ENCODE data around the gene ATP6AP1.

GRCh38 chrX:154401918-154402621 is 26.4 kb upstream of the ATP6AP1 start:
- TF ChIP-seq CTCF (IDR thresholded peaks at IDR 0.05): no peak
- TF ChIP-seq POLR2A (IDR thresholded peaks at IDR 0.05): no peak
